ENCODE data around the gene SLC25A45.
"Not testable (repeated sequence)": the region's sequence is repeated elsewhere in the genome, so short reads cannot be mapped to it uniquely, and the experiment has no call there.

Gene SLC25A45

DNA sequence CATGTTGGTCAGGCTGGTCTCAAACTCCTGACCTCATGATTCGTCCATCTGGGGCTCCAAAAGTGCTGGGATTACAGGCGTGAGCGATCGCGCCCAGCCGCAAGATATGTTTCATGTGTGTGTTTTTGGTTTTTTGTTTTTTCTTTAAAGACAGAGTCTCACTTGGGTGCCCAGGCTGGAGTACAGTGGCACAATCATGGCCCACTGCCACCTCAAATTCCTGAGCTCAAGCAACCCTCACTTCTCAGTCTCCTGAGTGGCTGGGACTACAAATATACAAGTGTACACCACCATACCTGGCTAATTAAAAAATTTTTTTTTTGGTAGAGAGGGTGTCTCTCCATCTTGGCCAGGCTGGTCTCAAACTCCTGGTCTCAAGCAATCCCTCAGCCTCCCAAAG is 19.5 kb downstream of the SLC25A45 start:
- no peak for DNase-seq (ENCODE audit: low spot score)

DNA sequence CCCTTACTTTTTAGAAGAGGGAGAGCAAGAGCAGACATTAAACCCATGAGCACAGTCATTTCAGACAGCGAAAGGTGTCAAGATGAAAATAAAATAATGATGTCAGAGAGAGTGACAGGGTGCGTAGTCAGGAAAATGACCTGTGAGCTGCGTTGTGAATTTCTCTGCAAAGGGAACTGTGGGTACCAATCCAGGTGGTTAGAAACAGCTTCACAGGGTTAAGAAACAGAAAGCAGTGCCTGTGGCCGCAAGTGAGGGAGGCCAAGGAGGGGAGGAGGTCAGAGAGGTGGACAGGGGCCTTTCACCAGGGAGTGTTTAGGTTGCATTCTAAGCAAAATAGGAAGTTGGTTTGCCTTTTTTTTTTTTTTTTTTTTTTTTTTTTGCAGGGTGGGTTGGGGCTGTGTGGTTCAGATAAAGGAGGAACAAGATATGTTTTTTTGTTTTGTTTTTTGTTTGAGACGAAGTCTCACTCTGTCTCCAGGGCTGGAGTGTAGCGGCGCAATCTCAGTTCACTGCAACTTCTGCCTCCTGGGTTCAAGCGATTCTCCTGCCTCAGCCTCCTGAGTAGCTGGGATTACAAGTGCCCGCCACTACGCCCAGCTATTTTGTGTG is 20.0 kb downstream of the SLC25A45 start:
- no peak for DNase-seq (ENCODE audit: low spot score)

DNA sequence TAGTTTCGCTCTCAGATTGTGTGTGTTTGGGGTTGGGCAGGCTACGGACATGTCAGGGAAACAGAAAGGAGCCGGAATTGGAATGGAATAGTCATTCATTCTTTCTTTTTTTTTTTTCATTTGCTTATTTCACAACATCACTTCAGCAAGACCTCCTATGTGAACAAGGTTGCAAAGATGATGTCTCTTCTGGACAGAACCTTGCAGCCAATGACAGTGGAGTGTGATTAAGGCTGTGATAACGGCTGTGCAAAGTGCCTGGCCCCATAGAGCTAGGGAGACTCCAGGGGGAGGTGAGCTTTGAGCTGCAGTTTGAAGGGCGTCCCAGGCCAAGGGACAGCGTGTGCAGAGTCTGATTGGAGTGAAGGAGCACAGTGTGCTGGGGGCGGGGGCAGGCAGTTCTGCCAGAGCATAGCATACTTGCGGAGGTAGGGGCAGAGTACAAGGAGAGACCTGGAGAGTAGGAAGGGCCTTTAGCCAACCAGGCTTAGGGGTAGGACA is 24.5 kb downstream of the SLC25A45 start:
- DNase-seq (ENCODE audit: low spot score), result no peak

DNA sequence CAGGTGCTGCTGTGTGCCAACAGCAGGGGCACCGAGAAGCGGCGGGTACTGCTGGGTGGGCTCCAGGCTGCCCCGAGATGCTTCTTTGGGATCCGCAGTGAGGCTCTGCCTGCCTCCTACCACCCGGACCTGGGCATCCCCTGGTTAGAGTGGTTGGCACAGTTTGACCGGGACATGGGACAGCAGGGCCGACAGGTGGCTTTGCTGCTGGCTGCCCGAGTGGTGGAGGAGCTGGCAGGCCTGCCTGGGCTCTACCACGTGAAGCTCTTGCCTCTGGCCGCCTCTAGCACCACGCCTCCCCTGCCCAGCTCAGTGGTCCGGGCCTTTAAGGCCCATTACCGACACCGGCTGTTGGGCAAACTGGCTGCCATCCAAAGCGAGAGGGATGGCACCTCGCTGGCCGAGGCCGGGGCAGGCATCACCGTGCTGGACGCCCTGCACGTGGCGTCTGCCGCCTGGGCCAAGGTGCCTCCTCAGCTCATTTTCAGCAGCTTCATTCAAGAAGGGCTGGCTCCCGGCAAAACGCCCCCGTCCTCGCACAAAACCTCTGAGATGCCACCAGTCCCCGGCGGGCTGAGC is 26.0 kb downstream of the SLC25A45 start:
- DNase-seq (ENCODE audit: low spot score), result no peak

DNA sequence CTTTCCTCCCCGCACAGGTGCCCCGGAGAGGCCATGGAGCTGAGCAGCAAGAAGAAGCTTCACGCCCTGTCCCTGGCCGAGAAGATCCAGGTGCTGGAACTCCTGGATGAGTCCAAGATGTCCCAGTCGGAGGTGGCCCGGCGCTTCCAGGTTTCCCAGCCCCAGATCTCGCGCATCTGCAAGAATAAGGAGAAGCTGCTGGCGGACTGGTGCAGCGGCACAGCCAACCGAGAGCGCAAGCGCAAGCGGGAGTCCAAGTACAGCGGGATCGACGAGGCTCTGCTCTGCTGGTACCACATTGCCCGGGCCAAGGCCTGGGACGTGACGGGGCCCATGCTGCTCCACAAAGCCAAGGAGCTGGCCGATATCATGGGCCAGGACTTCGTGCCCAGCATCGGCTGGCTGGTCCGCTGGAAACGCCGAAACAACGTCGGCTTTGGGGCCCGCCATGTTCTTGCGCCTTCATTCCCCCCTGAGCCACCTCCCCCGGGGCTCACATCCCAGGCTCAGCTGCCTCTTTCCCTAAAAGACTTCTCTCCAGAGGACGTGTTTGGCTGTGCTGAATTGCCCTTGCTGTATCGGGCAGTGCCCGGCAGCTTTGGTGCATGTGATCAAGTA is 26.6 kb downstream of the SLC25A45 start:
- DNase-seq (ENCODE audit: low spot score), result no peak

DNA sequence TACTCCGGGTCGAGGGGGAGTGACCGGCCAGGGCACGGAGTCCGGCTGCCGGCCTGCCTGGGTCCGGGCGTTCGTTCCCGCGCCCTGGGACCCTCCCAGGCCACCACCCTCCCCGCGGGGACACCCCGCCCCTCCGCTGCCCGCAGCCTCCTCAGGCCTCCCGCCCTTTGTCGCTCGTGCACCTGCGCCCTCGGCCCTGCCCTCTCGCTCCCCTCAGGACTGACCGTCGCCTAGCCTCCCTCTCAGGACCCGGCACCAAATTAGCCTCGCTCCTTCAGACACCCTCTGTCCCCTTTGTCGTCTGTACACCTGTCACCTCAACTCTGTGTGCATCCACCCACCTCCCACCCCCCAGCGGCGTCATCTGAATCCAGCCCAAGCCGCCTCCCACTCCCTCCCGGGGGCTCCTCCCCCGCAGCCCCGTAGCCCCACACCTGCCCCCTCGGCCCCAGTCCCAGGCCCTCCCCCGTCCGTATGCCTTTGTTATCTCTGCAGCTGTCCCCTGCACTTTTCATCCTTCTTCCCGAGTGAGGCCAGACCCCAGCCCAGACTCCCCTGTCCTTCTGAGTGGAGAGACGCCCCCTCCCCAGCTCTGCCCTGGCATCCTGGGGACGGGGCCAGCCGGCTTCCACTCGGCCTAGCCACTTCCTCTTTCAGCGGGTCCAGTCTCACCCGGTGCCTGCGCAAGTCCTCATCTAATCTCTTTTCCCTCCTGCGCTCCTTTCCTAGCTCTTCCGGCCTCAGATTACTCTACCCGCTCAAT is 27.3 kb downstream of the SLC25A45 start:
- no peak for DNase-seq (ENCODE audit: low spot score)

DNA sequence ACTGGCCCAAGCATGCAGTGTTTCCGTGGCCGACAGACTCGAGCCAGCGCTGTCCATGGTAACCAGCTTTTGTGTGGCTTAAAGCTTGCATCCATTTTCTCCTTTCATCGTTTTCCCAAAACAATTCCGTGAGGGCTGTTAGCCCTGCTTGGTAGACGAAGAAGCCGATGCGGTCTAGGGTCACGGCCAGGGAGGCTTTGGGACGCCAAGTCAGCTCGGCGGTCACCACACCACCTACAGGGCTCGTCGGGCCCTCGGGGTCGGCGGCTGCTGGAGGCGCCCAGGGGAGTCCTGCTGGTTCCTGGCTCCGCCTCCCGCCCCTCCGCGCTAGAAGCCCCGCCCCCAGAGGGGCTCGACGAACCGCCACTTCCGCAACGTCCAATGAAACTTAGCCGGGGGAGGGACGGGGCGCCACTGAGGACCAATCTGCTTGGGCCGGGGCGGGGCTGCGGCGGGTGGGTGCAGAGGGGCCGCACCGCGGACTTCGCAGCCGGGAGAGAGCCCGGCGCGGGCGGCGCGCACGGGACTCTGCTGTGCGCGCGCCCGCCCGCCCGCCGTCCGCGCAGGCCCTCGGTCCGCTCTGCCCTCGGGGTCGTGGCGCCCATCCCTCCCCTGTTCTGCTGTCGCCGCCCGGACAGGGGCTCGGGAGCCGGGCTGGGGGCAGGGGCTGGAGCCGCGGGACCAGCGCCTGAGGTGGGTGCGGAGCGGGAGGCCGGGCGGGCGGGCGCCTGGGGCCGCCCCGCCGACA is 28.0 kb downstream of the SLC25A45 start, which contains the start of gene TIGD3:
Gene TIGD3 (plus strand): TSS at position 487 of the 748 bp plus-strand sequence. CDS start 1,058 bp downstream, outside the sequence.
- DNase-seq (ENCODE audit: low spot score), result peak; percentile 97

DNA sequence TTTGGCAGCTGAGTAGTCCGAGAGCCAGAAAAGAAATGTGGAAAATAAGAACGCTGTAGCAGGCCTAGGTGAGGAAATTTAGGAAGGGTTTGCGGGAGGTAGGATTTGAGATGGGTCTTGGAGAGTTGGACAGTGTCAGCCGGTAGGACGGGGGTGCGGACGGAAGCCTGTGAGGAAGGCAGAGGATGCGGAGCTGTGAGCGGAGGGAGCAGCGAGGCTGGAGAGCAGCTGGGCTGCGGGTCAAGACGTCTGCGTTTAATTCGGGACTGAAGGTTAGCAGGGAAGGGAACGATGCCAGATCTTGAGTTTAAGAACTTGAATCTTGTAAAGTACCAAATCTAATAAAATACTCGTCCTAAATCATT is 28.6 kb downstream of the SLC25A45 start:
- DNase-seq (ENCODE audit: low spot score), result no peak

DNA sequence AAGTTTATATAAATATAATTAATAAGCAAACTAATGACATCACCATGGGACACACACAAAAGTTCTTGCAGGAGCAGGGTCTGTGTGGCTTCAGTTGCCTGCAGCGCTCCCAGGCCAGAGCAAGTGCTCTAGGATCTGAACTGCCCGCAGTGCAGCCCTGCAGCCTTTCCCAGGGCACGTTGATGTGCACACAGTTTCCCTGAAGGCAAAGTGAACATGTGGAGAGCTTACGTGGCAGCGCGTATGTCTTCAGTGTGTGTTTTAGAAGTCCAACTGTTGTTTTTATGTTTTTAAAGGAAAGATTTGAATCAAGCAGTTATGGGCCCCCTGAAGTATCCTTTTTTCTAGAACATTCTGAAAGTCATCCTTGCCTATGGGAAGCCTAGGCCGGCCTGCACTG is 29.1 kb downstream of the SLC25A45 start:
- DNase-seq (ENCODE audit: low spot score), result no peak

DNA sequence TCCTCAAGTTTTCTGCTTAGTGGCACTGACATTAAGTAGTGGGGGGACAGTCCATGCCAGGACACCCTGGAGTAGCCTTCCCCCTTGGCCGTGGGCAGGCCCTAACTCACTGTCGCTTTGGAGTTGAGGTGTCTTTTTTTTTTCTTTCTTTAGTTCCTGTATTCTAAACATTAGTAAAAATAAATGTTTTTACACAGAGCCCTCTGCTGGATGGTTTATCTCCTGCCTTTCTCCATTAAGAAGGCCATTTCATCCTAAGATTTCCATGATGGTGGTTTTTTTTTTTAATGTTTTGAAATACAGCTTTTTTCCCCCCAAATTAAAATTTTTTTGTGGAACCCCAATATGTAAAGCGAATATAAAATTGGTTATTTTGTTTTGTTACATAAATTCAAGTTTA is 29.7 kb downstream of the SLC25A45 start:
- DNase-seq (ENCODE audit: low spot score), result no peak

DNA sequence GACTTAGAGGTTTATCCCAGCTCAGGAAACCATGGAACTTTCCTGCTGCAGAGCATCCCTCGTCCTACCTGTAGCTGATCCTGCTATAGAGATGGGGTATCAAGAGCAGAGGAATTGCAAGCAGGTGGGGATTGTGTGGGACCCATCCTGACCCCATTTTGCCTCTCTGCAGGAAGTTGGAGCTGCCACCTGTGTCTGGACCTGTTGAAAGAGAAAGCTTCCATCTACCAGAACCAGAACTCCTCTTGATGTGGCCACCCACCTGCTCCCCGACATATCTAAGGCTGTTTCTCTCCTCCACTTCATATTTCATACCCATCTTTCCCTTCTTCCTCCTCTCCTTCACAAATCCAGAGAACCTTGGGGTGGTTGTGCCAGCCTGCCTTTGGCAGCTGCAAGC is 30.9 kb downstream of the SLC25A45 start:
- no peak for DNase-seq (ENCODE audit: low spot score)

DNA sequence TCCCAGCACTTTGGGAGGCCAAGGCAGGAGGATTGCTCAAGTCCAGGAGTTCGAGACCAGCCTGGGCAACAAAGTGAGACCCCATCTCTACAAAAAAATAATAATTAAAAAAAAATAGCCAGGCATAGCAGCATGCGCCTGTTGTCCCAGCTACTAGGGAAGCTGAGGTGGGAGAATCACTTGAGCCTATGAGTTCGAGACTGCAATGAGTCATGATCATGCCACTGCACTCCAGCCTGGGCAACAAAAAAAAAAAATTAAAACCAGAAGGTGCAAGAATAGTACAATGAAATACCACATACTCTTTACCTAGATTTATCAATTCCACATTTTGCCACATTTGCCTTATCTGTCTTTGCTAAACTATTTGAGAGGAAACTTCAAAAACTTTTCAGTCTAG is 40.6 kb downstream of the SLC25A45 start:
- DNase-seq (ENCODE audit: low spot score), result no peak

DNA sequence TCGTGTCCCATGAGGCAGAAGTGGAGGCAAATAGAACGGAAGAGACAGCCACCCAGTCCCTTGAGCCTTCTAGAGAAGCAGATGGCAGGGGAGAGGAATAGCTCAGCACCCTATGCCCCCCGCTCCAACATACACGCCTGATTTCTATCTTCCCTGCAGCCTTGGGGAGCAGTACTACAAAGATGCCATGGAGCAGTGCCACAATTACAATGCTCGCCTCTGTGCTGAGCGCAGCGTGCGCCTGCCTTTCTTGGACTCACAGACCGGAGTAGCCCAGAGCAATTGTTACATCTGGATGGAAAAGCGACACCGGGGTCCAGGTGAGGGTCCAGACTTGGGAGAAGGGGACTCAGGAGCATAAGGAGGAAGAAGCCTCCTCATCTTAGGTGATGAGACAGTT is 42.2 kb downstream of the SLC25A45 start:
- peak; percentile 64 for DNase-seq (ENCODE audit: low spot score)

DNA sequence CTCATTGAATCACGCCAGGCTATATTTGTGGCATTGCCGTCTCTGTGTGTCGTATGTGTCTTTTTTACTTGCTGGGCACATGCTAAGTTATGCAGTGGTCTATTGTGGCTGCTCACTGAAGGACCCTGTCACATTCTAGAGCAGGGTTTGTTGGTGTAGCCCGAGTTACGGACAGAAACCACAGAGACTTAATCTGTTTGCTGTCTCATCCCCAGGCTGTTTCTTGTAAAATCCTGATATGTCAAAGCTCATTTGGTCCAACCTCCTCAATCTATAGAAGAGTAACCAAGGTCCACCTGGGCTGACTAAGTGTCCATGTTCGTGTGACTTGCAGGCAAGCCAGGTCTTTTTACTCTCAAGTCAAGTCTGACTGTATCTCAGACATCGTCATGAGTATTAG is 43.8 kb downstream of the SLC25A45 start:
- no peak for DNase-seq (ENCODE audit: low spot score)

DNA sequence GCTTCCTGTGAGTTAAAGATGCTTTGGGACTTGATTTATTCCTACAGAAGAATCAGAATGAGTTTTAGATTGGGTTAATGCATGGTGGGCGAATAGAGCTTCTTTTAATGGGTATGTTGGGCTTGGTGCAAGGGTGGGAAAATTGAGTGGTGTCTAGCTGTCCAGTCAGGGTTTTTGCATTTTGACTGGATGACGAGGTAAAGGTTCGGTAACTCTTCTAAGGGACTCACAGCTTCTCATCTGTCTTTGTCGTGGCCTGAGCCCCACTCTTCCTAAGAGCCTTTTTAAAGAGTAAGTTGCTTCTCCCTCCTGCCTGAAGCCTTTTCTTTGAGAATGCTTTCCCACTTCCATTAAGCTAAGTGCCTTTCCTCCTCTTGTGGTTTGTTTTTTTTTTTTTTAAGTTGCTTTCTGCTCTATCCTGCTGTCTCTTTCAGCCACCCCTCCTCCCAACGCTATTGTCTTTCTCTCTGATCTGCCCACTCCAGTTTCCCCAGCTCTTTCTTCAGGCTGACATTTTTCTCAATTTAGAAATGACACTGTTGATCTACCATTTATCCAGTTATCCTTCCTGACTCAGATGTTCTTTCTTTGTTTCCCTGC is 47.6 kb downstream of the SLC25A45 start:
- DNase-seq (ENCODE audit: low spot score), result no peak

DNA sequence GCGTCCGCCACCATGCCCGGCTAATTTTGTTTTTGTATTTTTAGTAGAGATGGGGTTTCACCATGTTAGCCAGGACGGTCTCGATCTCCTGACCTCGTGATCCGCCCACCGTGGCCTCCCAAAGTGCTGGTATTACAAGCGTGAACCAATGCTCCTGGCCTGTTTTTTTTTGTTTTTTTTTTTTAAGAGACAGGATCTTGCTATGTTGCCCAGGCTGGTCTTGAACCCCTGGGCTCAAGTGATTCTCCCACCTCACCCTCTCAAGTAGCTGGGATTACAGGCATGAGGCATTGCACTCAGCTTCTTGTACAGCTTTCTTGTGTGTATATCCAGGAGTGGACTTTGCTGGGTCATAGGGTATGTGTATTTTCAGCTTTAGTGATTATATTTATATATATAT is 49.9 kb downstream of the SLC25A45 start:
- DNase-seq (ENCODE audit: low spot score), result not testable (repeated sequence)

DNA sequence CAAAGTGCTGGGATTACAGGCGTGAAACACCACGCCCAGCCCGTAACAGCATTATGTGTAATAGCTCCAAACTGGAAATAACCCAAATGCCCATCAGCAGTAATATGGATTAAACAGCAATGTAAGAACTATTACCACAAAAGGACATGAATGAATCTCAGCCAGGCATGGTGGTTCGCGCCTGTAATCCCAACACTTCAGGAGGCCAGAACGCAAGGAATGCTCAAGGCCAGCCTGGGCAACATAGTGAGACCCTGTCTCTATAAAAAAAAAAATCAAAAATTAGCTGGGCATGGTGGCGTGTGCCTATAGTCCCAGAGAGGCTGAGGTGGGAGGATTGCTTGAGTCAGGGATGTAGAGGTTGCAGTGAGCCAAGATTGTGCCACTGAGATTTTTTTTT is 51.9 kb downstream of the SLC25A45 start:
- DNase-seq (ENCODE audit: low spot score), result no peak

DNA sequence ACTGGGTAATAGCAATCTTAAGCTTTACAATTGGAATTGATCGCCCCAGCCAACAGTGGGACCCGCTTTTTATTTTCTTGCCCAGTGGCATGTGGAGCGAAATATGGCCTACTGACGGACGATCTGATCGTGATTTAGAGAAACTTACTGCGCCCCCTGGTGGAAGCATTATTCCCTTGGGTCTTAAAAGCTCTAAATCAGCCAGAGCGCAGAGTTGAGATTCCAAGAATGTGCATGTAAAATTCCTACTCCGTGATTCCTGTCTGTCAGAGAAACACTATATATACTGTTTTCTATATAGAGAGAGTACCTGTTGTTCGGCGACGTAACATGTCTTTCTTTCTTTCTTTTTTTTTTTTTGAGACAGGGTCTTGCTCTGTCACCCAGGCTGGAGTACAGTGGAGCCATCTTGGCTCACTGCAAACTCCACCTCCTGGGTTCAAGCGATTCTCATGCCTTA is 52.5 kb downstream of the SLC25A45 start:
- DNase-seq (ENCODE audit: low spot score), result peak; percentile 91

DNA sequence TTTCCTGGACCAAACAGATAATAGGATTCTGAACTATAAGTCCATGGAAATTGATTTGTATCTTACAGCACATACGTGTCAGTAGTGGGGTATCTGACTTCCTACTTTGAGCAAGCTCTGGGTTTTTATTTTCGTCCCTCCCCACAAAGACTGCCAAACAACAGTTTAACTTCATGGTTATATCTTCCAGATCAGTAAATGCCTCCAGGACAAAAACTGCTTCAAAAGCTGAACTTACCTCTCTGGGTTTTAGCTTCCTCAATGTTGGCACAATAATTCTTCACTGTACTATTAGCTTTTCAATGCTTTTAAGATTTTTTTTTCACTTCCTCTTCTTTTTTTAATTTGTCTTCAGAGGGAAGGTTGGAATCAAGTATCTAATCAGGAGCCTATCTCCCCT is 53.0 kb downstream of the SLC25A45 start:
- no peak for DNase-seq (ENCODE audit: low spot score)

DNA sequence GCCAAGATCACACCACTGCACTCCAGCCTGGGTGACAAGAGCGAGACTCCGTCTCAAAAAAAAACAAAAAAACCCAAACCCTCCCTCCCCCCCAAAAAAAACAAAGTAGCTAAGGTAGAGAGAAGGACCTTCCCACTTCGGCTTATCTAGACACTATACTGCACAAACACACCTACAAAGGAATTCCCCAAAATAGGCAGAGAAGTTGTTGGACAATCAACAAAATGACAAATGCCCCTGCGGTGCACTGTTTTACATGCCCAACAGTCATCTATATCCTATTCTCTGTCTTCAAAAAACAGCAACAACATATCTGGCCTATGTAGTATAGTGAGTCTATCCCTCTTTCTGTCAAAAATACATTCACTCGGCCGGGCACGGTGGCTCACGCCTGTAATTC is 55.4 kb downstream of the SLC25A45 start:
- no peak for DNase-seq (ENCODE audit: low spot score)

DNA sequence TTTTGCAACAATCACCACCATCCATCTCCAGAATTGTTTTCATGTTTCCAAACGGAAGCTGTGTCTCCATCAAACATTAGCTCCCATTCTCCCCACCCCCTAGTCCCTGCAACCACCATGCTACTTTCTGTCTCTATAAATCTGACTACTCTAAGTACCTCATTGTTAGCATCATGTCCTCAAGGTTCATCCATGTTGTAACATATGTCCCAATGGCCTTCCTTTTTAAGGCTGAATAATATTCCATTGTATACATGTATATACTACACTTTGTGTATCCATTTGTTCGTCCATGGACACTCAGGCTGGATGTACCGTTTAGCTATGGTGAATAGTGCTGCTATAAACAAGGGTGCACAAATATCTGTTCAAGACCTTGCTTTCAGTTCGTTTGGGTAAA is 57.0 kb downstream of the SLC25A45 start:
- no peak for DNase-seq (ENCODE audit: low spot score)
